HCT116 (cell line): Measurements from ENCODE around the gene CDR2. TPM values are rescaled to one million over a fixed set of nuclear protein-coding genes. Genes with fewer than 3 reads are reported as not detected.

Experiments used
- ATAC-seq: fragments of 200-7000 bp; cut with Tn5 transposase; 2 replicates; pipeline ENCODE4 v1.9.1; 2020; ENCODE audit warnings: mild to moderate bottlenecking, moderate library complexity
- BruUV-seq: library from RNA; stranded (reverse); fragments of 400-500 nt; replicated peaks from 2 replicates; lab custom pipeline; 2021; lab: Mats Ljungman, UMichigan
- CTCF ChIA-PET: fragments of 300-600 bp; sonication (Branson Sonifier 250); formaldehyde crosslinking; loops from one replicate; lab custom pipeline; 2021; ENCODE audit warnings: antibody characterized with exemption; lab: Charles Lee
- POLR2A ChIA-PET: fragments of 300-600, 350-600 bp; sonication (Branson Sonifier 250); formaldehyde crosslinking; loops from one replicate; lab custom pipeline; 2021; ENCODE audit warnings: antibody characterized with exemption; lab: Charles Lee
- RAD21 ChIA-PET, 2 experiments: fragments of 300-600 bp; sonication (Branson Sonifier 250); formaldehyde crosslinking; loops; one replicate each; lab custom pipeline; 2023; ENCODE audit warnings: low total read pairs in 2 of 2; ENCODE audit not compliant: uncharacterized antibody in 2 of 2, unreplicated experiment in 2 of 2, low non-redundant PET in 1 of 2; lab: Charles Lee
- DNase-seq: peaks from one replicate; pipeline ENCODE4 v3.0.0-alpha.2; 2010; ENCODE audit warnings: low read depth, low spot score
- H2AFZ ChIP-seq: fragments of 200-600 bp; shearing (Covaris generic), sonication (generic); 2 replicates; pipeline ENCODE4 v1.6.1; 2017; ENCODE audit warnings: low read depth, mixed run types, mixed read lengths, antibody characterized with exemption, low read length; ENCODE audit not compliant: poor library complexity, severe bottlenecking
- H3K27ac ChIP-seq: 2 replicates; pipeline ENCODE4 v1.5.1; 2012; ENCODE audit warnings: low read depth, low read length
- H3K27me3 ChIP-seq: fragments of 200-600 bp; sonication (generic); 2 replicates; pipeline ENCODE4 v1.6.1; 2016; ENCODE audit warnings: mixed run types, low read length, mixed read lengths; ENCODE audit not compliant: insufficient read depth
- H3K36me3 ChIP-seq, 2 experiments: fragments of 200-500 bp in 1 of 2; fragments of 200-600 bp in 1 of 2; sonication (Bioruptor generic) in 1 of 2; sonication (generic) in 1 of 2; 2 replicates each; pipeline versions ENCODE4 v1.5.1 to v1.6.1; 2014 to 2016; ENCODE audit warnings: low read length in 2 of 2, inconsistent platforms in 1 of 2, mixed read lengths in 1 of 2, mixed run types in 1 of 2; ENCODE audit not compliant: insufficient read depth in 2 of 2, control insufficient read depth in 1 of 2
- H3K4me1 ChIP-seq, 2 experiments: fragments of 200-600 bp in 1 of 2; sonication (generic) in 1 of 2; 2 replicates each; pipeline versions ENCODE4 v1.5.1 to v1.6.1; 2012 to 2017; ENCODE audit warnings: low read length in 2 of 2, inconsistent platforms in 1 of 2, mild to moderate bottlenecking in 1 of 2, mixed read lengths in 1 of 2, mixed run types in 1 of 2, moderate library complexity in 1 of 2; ENCODE audit not compliant: insufficient read depth in 2 of 2, control insufficient read depth in 1 of 2
- H3K4me2 ChIP-seq: fragments of 200-600 bp; sonication (generic); 2 replicates; pipeline ENCODE4 v1.6.1; 2017; ENCODE audit warnings: mixed run types, low read length, mixed read lengths
- H3K4me3 ChIP-seq, 2 experiments: fragments of 200-600 bp in 1 of 2; sonication (generic) in 1 of 2; replicated peaks in 1 of 2; 2 replicates each; pipeline ENCODE4 v1.5.1; 2011 to 2016; ENCODE audit warnings: low read length in 2 of 2, control low read depth in 1 of 2, low read depth in 1 of 2, mild to moderate bottlenecking in 1 of 2, mixed read lengths in 1 of 2, mixed run types in 1 of 2
- H3K79me2 ChIP-seq: fragments of 200-600 bp; sonication (generic); 2 replicates; pipeline ENCODE4 v1.6.1; 2017; ENCODE audit warnings: mild to moderate bottlenecking, mixed run types, low read length, moderate library complexity, mixed read lengths; ENCODE audit not compliant: insufficient read depth
- H3K9ac ChIP-seq: fragments of 200-600 bp; sonication (generic); 2 replicates; pipeline ENCODE4 v1.6.1; 2016; ENCODE audit warnings: low read length, mixed read lengths
- H3K9me2 ChIP-seq: fragments of 200-600 bp; sonication (generic), shearing (Covaris generic); 2 replicates; pipeline ENCODE4 v1.6.1; 2017; ENCODE audit warnings: mixed run types, mild to moderate bottlenecking, moderate library complexity; ENCODE audit not compliant: insufficient read depth
- H3K9me3 ChIP-seq, 2 experiments: fragments of 200-500 bp in 1 of 2; fragments of 200-600 bp in 1 of 2; sonication (Bioruptor generic) in 1 of 2; sonication (generic) in 1 of 2; 2 replicates each; pipeline ENCODE4 v1.6.1; 2014 to 2017; ENCODE audit warnings: low read length in 2 of 2, mixed read lengths in 2 of 2, inconsistent platforms in 1 of 2, low read depth in 1 of 2, mild to moderate bottlenecking in 1 of 2, mixed run types in 1 of 2, moderate library complexity in 1 of 2; ENCODE audit not compliant: control insufficient read depth in 1 of 2, insufficient read depth in 1 of 2
- H4K20me1 ChIP-seq: fragments of 200-600 bp; sonication (generic), shearing (Covaris generic); 2 replicates; pipeline ENCODE4 v1.6.1; 2017; ENCODE audit warnings: mixed run types, mild to moderate bottlenecking, moderate library complexity; ENCODE audit not compliant: insufficient read depth
- CBX3 ChIP-seq: IDR thresholded peaks from 2 replicates; pipeline ENCODE4 v1.6.1; 2012; ENCODE audit warnings: low read depth
- CEBPB ChIP-seq: IDR thresholded peaks from 2 replicates; pipeline ENCODE4 v1.6.1; 2012; ENCODE audit warnings: low read depth
- CTCF ChIP-seq, 3 experiments: fragments of 200-600 bp in 1 of 3; sonication (generic) in 1 of 3; IDR thresholded peaks in 2 of 3; conservative IDR thresholded peaks in 1 of 3; 2 replicates each; pipeline ENCODE4 v1.5.1; 2012 to 2017; ENCODE audit warnings: low read depth in 2 of 3, low read length in 2 of 3, antibody characterized with exemption in 1 of 3, borderline replicate concordance in 1 of 3, control low read depth in 1 of 3, mild to moderate bottlenecking in 1 of 3, mixed read lengths in 1 of 3, mixed run types in 1 of 3, moderate library complexity in 1 of 3; ENCODE audit not compliant: insufficient read depth in 1 of 3
- EZH2 ChIP-seq: fragments of 200-600 bp; sonication (generic); IDR thresholded peaks from 2 replicates; pipeline ENCODE4 v1.6.1; 2017; ENCODE audit warnings: antibody characterized with exemption, mixed run types
- TCF7L2 ChIP-seq: IDR thresholded peaks from 2 replicates; pipeline ENCODE4 v1.7.0; 2011; ENCODE audit warnings: borderline replicate concordance, inconsistent platforms; ENCODE audit not compliant: insufficient read depth, insufficient read length; ENCODE audit errors: extremely low read depth
- ZFX ChIP-seq: fragments of 450-650 bp; IDR thresholded peaks from 2 replicates; pipeline ENCODE4 v1.6.1; 2017
- intact Hi-C: fragments of 100-400 bp; cut with micrococcal nuclease; formaldehyde crosslinking; loops from 2 replicates; pipeline ENCODE4 v1.10.0; 2022
- total RNA-seq: library from RNA; stranded (reverse); gene quantifications from one replicate; pipeline ENCODE4 v1.2.1, GENCODE V29; 2021; ENCODE audit not compliant: unreplicated experiment
- TF ChIP-seq, protein P1 (sequence below): IDR thresholded peaks from 2 replicates; pipeline ENCODE4 v1.6.1; 2012; ENCODE audit warnings: low read depth

The CDR2 gene
- total RNA-seq, 1 experiment from 2014 or later = 27.3 TPM

GRCh38 chr16:22314661-22315626 is 59.5 kb downstream of the CDR2 start:
- H3K36me3 ChIP-seq = peaks cover 23 to 37% of the 10 kb centered on the region in 2 experiments
- ChIA-PET CTCF (no interaction called here), RAD21 (no interaction called here), POLR2A (no interaction called here)
- ATAC-seq (no peak), DNase-seq (no peak)
- TF ChIP-seq CTCF (IDR thresholded peaks at IDR 0.05 in 2 of 3, conservative IDR thresholded peaks at IDR 0.05 in 1 of 3; ENCODE audit: borderline replicate concordance in 1 of 3, insufficient read depth in 1 of 3, low read depth in 2 of 3, low read length in 2 of 3) (no peak), ZFX (no peak), TCF7L2 (no peak), CEBPB (no peak), CBX3 (no peak), EZH2 (no peak)
- TF ChIP-seq, protein P1, sequence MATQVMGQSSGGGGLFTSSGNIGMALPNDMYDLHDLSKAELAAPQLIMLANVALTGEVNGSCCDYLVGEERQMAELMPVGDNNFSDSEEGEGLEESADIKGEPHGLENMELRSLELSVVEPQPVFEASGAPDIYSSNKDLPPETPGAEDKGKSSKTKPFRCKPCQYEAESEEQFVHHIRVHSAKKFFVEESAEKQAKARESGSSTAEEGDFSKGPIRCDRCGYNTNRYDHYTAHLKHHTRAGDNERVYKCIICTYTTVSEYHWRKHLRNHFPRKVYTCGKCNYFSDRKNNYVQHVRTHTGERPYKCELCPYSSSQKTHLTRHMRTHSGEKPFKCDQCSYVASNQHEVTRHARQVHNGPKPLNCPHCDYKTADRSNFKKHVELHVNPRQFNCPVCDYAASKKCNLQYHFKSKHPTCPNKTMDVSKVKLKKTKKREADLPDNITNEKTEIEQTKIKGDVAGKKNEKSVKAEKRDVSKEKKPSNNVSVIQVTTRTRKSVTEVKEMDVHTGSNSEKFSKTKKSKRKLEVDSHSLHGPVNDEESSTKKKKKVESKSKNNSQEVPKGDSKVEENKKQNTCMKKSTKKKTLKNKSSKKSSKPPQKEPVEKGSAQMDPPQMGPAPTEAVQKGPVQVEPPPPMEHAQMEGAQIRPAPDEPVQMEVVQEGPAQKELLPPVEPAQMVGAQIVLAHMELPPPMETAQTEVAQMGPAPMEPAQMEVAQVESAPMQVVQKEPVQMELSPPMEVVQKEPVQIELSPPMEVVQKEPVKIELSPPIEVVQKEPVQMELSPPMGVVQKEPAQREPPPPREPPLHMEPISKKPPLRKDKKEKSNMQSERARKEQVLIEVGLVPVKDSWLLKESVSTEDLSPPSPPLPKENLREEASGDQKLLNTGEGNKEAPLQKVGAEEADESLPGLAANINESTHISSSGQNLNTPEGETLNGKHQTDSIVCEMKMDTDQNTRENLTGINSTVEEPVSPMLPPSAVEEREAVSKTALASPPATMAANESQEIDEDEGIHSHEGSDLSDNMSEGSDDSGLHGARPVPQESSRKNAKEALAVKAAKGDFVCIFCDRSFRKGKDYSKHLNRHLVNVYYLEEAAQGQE = no peak
- H3K9me3 ChIP-seq = no peaks in the 10 kb centered on the region
- H3K4me2 ChIP-seq = no peak overlapping the region
- no peak overlapping the region for H3K9ac ChIP-seq
- no peaks in the 10 kb centered on the region for H3K4me1 ChIP-seq
- H3K79me2 ChIP-seq = no peaks in the 10 kb centered on the region
- no peak overlapping the region for H3K27ac ChIP-seq
- H3K9me2 ChIP-seq = no peaks in the 10 kb centered on the region
- no peak overlapping the region for H3K4me3 ChIP-seq
- H2AFZ ChIP-seq = no peak overlapping the region
- intact Hi-C loops = no loop called here
- no peaks in the 10 kb centered on the region for H3K27me3 ChIP-seq
- no peaks in the 10 kb centered on the region for H4K20me1 ChIP-seq
- no TSS peak for BruUV-seq
